ENCODE measurements around the gene ZNF579. TPM values are rescaled to one million over a fixed set of nuclear protein-coding genes. Genes with fewer than 3 reads are reported as not detected.
A peak's percentile ranks its signal among the peaks of the same experiment; 100 is the strongest.

ZNF579 gene
- total RNA-seq, 1 donor from 2014 or later, result 1.6 TPM

DNA sequence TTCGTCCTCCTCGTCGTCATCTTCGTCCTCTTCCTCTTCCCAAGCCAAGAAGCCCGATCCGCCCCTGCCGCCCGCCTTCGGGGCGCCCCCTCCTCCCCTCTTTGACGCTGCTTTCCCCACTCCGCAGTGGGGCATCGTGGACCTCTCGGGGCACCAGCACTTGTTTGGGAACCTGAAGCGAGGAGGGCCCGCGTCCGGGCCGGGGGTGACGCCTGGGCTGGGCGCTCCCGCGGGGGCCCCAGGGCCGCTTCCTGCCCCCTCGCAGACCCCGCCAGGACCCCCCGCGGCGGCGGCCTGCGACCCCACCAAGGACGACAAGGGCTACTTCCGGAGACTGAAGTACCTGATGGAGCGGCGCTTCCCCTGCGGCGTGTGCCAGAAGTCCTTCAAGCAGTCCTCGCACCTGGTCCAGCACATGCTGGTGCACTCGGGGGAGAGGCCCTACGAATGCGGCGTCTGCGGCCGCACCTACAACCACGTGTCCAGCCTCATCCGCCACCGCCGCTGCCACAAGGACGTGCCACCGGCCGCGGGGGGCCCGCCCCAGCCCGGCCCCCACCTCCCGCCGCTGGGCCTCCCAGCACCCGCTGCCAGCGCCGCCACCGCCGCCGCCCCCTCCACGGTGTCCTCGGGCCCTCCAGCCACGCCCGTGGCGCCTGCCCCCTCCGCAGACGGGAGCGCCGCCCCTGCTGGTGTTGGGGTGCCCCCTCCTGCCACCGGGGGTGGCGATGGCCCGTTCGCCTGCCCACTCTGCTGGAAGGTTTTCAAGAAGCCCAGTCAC lies 33.5 kb upstream of the ZNF579 start:
- H3K36me3 ChIP-seq (ENCODE audit: control insufficient read depth in 3 of 3, insufficient read depth in 3 of 3, low read length in 3 of 3), result peaks cover 22 to 34% (median 29%) of the 10 kb centered on the region in 3 donors

DNA sequence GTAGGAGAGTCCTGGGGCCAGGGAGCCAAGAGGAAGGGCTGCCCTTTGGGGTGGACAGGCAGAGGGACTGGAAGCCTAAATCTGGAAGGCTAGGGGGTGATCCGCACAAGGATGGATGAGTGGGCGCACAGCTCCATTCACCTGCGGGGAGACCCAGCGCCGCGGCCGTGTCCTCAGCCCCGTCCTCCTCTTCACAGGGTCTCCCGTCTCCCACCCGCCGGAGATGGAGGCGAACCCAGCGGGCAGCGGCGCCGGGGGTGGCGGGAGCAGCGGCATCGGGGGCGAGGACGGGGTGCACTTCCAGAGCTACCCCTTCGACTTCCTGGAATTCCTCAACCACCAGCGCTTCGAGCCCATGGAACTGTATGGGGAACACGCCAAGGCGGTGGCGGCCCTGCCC lies 32.7 kb upstream of the ZNF579 start:
- no peak overlapping the region for H3K9ac ChIP-seq (ENCODE audit: low read depth in 1 of 3, low read length in 3 of 3)
- H3K4me3 ChIP-seq (ENCODE audit: low read length in 3 of 3), result no peak overlapping the region
- peaks cover 27 to 34% (median 34%) of the 10 kb centered on the region in 3 donors for H3K36me3 ChIP-seq (ENCODE audit: control insufficient read depth in 3 of 3, insufficient read depth in 3 of 3, low read length in 3 of 3)
- H3K4me1 ChIP-seq (ENCODE audit: control insufficient read depth in 3 of 3, insufficient read depth in 3 of 3, low read length in 3 of 3), result peaks cover 29 to 39% (median 37%) of the 10 kb centered on the region in 3 donors
- H3K27ac ChIP-seq (ENCODE audit: low read depth, low read length), result no peak overlapping the region
- H3K27me3 ChIP-seq (ENCODE audit: control insufficient read depth in 3 of 3, insufficient read depth in 3 of 3, low read length in 3 of 3), result no peaks in the 10 kb centered on the region
- H3K9me3 ChIP-seq (ENCODE audit: control insufficient read depth in 3 of 3, low read length in 3 of 3), result no peaks in the 10 kb centered on the region

More for the DNA sequence above, 33.5 kb upstream of the ZNF579 start:
- Histone ChIP-seq H3K4me3 (ENCODE audit: low read length in 3 of 3) (no peak overlapping the region), H3K27me3 (ENCODE audit: control insufficient read depth in 3 of 3, insufficient read depth in 3 of 3, low read length in 3 of 3) (no peaks in the 10 kb centered on the region), H3K9me3 (ENCODE audit: control insufficient read depth in 3 of 3, low read length in 3 of 3) (no peaks in the 10 kb centered on the region), H3K4me1 (ENCODE audit: control insufficient read depth in 3 of 3, insufficient read depth in 3 of 3, low read length in 3 of 3) (peaks cover 32 to 42% (median 38%) of the 10 kb centered on the region in 3 donors), H3K9ac (ENCODE audit: low read depth in 1 of 3, low read length in 3 of 3) (no peak overlapping the region), H3K27ac (ENCODE audit: low read depth, low read length) (no peak overlapping the region)

DNA sequence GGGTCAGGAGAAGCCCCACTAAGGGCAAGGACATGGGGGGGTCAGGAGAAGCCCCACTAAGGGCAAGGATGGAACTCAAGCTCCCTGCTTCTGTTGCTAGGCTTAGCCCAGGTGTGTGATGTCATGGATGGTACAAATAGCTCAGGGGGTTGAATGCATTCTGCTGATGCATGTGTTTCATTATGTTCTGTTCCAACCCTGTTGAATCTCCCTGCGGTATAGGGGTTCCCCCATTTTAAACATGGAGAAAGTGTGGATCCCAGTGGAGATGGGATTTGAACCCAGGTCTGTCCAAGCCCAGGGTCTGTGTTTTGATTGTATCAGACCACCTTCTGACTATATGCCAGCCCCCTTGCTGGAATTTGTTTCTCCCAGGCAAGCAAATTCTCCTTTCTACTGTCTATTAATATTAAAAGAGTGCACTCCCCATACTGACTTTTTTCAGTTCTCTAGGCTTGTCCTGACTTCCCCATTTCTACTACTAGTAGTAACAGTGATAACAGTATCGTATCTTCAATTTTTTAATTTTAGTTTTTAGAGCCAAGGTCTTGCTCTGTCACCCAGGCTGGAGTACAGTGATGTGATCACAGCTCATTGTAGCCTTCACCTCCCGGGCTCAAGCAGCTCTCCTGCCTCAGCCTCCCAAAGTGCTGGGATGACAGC lies 31.5 kb upstream of the ZNF579 start:
- H3K36me3 ChIP-seq (ENCODE audit: control insufficient read depth in 3 of 3, insufficient read depth in 3 of 3, low read length in 3 of 3), result peaks cover 22 to 32% (median 26%) of the 10 kb centered on the region in 3 donors
- H3K4me3 ChIP-seq (ENCODE audit: low read length in 3 of 3), result peak overlapping the region; percentile 40 to 67 (median 58)
- H3K9ac ChIP-seq (ENCODE audit: low read depth in 1 of 3, low read length in 3 of 3), result peak overlapping the region in 2 of 3 donors; percentile 62 to 81
- H3K4me1 ChIP-seq (ENCODE audit: control insufficient read depth in 3 of 3, insufficient read depth in 3 of 3, low read length in 3 of 3), result peaks cover 37 to 47% (median 39%) of the 10 kb centered on the region in 3 donors
- no peaks in the 10 kb centered on the region for H3K9me3 ChIP-seq (ENCODE audit: control insufficient read depth in 3 of 3, low read length in 3 of 3)
- no peaks in the 10 kb centered on the region for H3K27me3 ChIP-seq (ENCODE audit: control insufficient read depth in 3 of 3, insufficient read depth in 3 of 3, low read length in 3 of 3)
- peak overlapping the region; percentile 93 for H3K27ac ChIP-seq (ENCODE audit: low read depth, low read length)

DNA sequence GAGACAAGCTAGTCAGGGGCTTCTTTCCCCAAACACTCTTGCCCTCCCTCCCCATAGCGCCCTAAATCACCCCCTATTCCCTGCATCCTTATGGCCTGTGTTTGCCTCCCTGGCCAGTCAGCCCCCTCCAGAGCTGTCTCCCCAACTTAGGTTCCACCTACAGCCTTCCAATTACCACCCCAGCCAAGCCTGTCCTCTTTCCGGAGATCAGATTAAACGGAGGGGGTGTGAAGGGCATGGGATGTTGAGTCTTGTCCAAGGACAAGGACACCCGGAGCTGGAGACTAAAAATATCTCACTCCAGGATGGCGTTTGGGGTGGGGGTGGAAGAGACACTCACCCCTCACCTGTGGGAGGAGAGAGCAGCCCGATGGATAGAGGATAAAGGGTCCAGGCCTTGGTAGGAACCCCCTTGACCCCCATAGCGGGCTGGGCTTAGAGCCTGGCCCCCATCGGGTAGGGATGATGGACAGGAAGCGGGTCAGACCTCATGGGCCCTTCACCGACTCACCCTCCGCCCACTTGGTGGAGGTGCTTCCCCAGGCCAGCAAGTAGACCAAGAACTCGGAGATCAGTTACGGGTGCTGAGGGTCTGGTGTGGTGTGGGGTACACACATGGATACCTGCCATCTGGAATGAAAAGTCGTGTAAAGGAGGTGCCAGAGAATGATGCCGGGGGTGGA lies 30.8 kb upstream of the ZNF579 start:
- Histone ChIP-seq H3K27ac (ENCODE audit: low read depth, low read length) (peak overlapping the region; percentile 93), H3K4me1 (ENCODE audit: control insufficient read depth in 3 of 3, insufficient read depth in 3 of 3, low read length in 3 of 3) (peaks cover 44 to 54% (median 46%) of the 10 kb centered on the region in 3 donors), H3K4me3 (ENCODE audit: low read length in 3 of 3) (peak overlapping the region; percentile 40 to 67 (median 58)), H3K9me3 (ENCODE audit: control insufficient read depth in 3 of 3, low read length in 3 of 3) (no peaks in the 10 kb centered on the region), H3K27me3 (ENCODE audit: control insufficient read depth in 3 of 3, insufficient read depth in 3 of 3, low read length in 3 of 3) (no peaks in the 10 kb centered on the region), H3K9ac (ENCODE audit: low read depth in 1 of 3, low read length in 3 of 3) (peak overlapping the region; percentile 62 to 81 (median 66)), H3K36me3 (ENCODE audit: control insufficient read depth in 3 of 3, insufficient read depth in 3 of 3, low read length in 3 of 3) (peaks cover 21 to 27% (median 21%) of the 10 kb centered on the region in 3 donors)

DNA sequence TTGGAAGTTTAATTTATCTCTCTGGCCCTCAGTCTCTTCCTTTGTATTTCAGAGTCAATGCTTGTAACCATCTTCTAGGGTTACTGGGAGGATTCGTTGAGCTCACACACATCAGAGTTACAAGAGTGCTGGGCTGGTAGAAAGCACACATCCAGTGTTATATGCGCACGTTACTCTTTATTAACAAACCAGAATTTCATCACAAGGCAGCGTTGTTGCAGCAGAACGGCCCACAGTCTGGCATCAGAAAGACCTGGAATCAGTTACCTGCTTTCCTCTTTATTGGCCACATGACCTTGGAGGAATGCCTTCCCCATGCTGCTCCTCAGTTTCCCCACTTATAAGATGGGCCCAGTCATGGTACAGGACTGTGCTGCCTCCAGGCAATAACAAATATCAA lies 28.7 kb upstream of the ZNF579 start:
- H3K9ac ChIP-seq (ENCODE audit: low read depth in 1 of 3, low read length in 3 of 3), result peak overlapping the region in 1 of 3 donors; percentile 51
- H3K36me3 ChIP-seq (ENCODE audit: control insufficient read depth in 3 of 3, insufficient read depth in 3 of 3, low read length in 3 of 3), result peaks cover 8 to 18% (median 17%) of the 10 kb centered on the region in 3 donors
- no peak overlapping the region for H3K27ac ChIP-seq (ENCODE audit: low read depth, low read length)
- no peaks in the 10 kb centered on the region for H3K27me3 ChIP-seq (ENCODE audit: control insufficient read depth in 3 of 3, insufficient read depth in 3 of 3, low read length in 3 of 3)
- no peaks in the 10 kb centered on the region for H3K9me3 ChIP-seq (ENCODE audit: control insufficient read depth in 3 of 3, low read length in 3 of 3)
- no peak overlapping the region for H3K4me3 ChIP-seq (ENCODE audit: low read length in 3 of 3)
- peaks cover 51 to 64% (median 57%) of the 10 kb centered on the region in 3 donors for H3K4me1 ChIP-seq (ENCODE audit: control insufficient read depth in 3 of 3, insufficient read depth in 3 of 3, low read length in 3 of 3)

DNA sequence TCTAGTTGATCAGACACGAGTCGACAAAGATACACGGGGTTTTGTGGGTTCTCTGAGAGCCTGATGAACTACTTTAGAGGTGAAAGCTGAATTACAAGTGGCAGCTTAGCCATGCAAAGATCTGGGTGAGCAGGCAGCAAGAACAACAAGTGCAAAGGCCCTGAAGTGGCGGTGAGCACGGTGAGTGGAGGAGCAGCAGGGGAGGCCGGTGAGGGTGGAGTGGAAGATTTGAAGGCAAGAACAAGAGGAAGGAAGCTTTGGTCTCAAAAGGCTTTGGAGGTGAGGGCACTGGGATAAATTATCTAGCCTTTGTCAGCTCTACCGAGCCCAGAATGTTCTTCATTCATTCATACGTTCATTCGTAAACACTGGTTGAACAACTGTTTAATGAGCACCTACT lies 26.2 kb upstream of the ZNF579 start:
- Histone ChIP-seq H3K9ac (ENCODE audit: low read depth in 1 of 3, low read length in 3 of 3) (peak overlapping the region; percentile 96 to 99 (median 98)), H3K27me3 (ENCODE audit: control insufficient read depth in 3 of 3, insufficient read depth in 3 of 3, low read length in 3 of 3) (no peaks in the 10 kb centered on the region), H3K36me3 (ENCODE audit: control insufficient read depth in 3 of 3, insufficient read depth in 3 of 3, low read length in 3 of 3) (peaks cover 3 to 18% (median 17%) of the 10 kb centered on the region in 3 donors), H3K27ac (ENCODE audit: low read depth, low read length) (peak overlapping the region; percentile 92), H3K4me1 (ENCODE audit: control insufficient read depth in 3 of 3, insufficient read depth in 3 of 3, low read length in 3 of 3) (peaks cover 40 to 51% (median 45%) of the 10 kb centered on the region in 3 donors), H3K4me3 (ENCODE audit: low read length in 3 of 3) (peak overlapping the region; percentile 92 to 97 (median 93)), H3K9me3 (ENCODE audit: control insufficient read depth in 3 of 3, low read length in 3 of 3) (no peaks in the 10 kb centered on the region)

DNA sequence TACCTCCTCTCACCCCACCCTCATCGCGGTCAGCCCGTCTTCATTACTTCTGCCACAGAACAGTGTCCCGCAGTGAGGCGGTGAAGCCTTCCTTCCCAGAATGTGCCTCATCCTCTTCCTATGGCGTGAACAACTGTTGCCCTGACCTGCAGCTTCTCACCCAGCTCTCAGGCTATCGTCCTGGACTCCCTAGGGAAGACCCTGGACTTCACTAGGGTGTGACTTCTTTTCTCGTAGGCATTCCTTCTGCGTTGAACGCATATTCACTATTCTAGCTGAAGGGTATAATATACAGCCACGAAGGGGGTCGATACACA lies 25.8 kb upstream of the ZNF579 start:
- peaks cover 3 to 18% (median 17%) of the 10 kb centered on the region in 3 donors for H3K36me3 ChIP-seq (ENCODE audit: control insufficient read depth in 3 of 3, insufficient read depth in 3 of 3, low read length in 3 of 3)
- H3K4me3 ChIP-seq (ENCODE audit: low read length in 3 of 3), result peak overlapping the region; percentile 92 to 97 (median 93)
- peaks cover 37 to 47% (median 41%) of the 10 kb centered on the region in 3 donors for H3K4me1 ChIP-seq (ENCODE audit: control insufficient read depth in 3 of 3, insufficient read depth in 3 of 3, low read length in 3 of 3)
- no peaks in the 10 kb centered on the region for H3K9me3 ChIP-seq (ENCODE audit: control insufficient read depth in 3 of 3, low read length in 3 of 3)
- peak overlapping the region; percentile 92 for H3K27ac ChIP-seq (ENCODE audit: low read depth, low read length)
- H3K9ac ChIP-seq (ENCODE audit: low read depth in 1 of 3, low read length in 3 of 3), result peak overlapping the region; percentile 96 to 99 (median 98)
- H3K27me3 ChIP-seq (ENCODE audit: control insufficient read depth in 3 of 3, insufficient read depth in 3 of 3, low read length in 3 of 3), result no peaks in the 10 kb centered on the region

DNA sequence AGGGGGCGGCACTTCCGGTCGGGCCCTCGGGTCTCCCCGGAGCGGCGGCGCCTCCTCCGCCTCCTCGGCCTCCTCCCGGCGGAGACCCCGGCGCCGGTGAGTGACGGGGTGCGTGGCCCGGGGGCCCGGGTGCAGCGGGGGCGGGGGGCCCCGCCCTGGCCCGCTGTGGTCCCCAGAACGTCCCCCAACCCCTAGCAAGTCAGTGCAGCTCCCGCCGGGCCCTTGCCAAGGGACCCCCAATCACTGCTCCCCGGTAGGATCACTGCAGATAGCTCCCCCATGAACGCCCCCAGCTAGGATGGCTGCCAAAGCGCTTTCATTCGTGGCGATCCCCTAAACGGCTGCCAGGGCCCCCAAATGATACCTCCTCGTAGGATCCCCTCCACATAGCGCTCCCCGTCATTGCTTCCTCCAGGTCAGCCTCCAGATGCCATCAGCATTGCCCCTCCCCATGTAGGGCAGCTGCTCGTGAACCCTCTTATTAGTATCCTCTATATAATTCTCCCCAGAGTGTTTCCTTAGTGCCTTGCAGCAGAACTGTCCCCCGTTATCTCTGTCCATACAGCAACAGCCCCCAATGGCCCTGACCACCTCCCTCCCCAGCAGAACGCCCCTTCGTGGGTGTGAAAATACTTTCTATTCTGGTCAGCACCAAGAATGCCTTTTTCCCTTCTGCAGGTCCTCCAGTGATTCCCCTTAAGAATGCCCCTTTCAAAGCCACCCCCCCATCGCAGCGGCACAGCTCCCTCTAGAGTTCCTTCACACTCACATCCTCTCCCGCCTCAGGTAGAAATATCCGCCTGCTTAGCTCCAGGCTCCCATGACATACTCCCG lies 25.2 kb upstream of the ZNF579 start, which contains the start of gene ZNF865:
Gene ZNF865 (plus strand): TSS at position 11 of the 834 bp plus-strand sequence. CDS start 7,972 bp downstream, outside the sequence.
- Histone ChIP-seq H3K9me3 (ENCODE audit: control insufficient read depth in 3 of 3, low read length in 3 of 3) (no peaks in the 10 kb centered on the region), H3K4me3 (ENCODE audit: low read length in 3 of 3) (peak within 1 kb of the TSS; percentile 92 to 97 (median 93)), H3K27me3 (ENCODE audit: control insufficient read depth in 3 of 3, insufficient read depth in 3 of 3, low read length in 3 of 3) (no peaks in the 10 kb centered on the region), H3K36me3 (ENCODE audit: control insufficient read depth in 3 of 3, insufficient read depth in 3 of 3, low read length in 3 of 3) (peaks cover 3 to 18% (median 17%) of the 10 kb centered on the region in 3 donors), H3K9ac (ENCODE audit: low read depth in 1 of 3, low read length in 3 of 3) (peak within 1 kb of the TSS; percentile 96 to 99 (median 98)), H3K4me1 (ENCODE audit: control insufficient read depth in 3 of 3, insufficient read depth in 3 of 3, low read length in 3 of 3) (peaks cover 37 to 47% (median 41%) of the 10 kb centered on the region in 3 donors), H3K27ac (ENCODE audit: low read depth, low read length) (peak within 1 kb of the TSS; percentile 92)

DNA sequence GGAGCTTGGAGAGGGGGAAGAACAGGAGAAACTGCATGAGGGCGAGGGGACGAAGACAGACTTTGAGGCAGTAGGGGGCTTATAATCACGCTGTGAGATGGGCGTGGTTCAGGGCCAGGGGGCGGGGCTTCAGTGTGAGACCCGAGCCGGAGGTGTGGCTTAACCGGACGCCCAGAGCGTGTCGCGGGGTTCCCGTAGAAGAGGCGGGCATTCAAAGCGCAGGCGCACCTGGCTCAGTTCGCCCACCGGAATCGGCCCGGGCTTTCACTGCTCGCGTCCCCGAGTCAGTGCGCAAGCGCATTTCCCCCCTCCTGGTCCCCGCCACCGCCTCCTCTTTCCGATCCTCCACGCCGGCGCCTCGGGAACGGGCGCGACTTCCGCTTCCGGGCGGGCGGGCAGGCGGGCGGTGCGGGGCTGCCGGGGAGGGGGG lies 24.6 kb upstream of the ZNF579 start:
- peak overlapping the region; percentile 75 to 79 (median 76) for H3K4me3 ChIP-seq (ENCODE audit: low read length in 3 of 3)
- H3K9me3 ChIP-seq (ENCODE audit: control insufficient read depth in 3 of 3, low read length in 3 of 3), result no peaks in the 10 kb centered on the region
- peaks cover 0 to 18% (median 17%) of the 10 kb centered on the region in 3 donors for H3K36me3 ChIP-seq (ENCODE audit: control insufficient read depth in 3 of 3, insufficient read depth in 3 of 3, low read length in 3 of 3)
- H3K9ac ChIP-seq (ENCODE audit: low read depth in 1 of 3, low read length in 3 of 3), result peak overlapping the region in 2 of 3 donors; percentile 51 to 99
- peaks cover 33 to 44% (median 39%) of the 10 kb centered on the region in 3 donors for H3K4me1 ChIP-seq (ENCODE audit: control insufficient read depth in 3 of 3, insufficient read depth in 3 of 3, low read length in 3 of 3)
- H3K27me3 ChIP-seq (ENCODE audit: control insufficient read depth in 3 of 3, insufficient read depth in 3 of 3, low read length in 3 of 3), result no peaks in the 10 kb centered on the region
- peak overlapping the region; percentile 92 for H3K27ac ChIP-seq (ENCODE audit: low read depth, low read length)
